GM23338 (cell line): Measurements from ENCODE around the gene DTX4. TPM values are rescaled to one million over a fixed set of nuclear protein-coding genes. Genes with fewer than 3 reads are reported as not detected.

ENCODE experiments used
- ATAC-seq: fragments of 200-7000 bp; cut with Tn5 transposase; 3 replicates; pipeline ENCODE4 v1.9.1; 2020
- DNase-seq: peaks from one replicate; pipeline ENCODE4 v3.0.0-alpha.2; 2015; ENCODE audit warnings: low spot score
- H2AFZ ChIP-seq: fragments of 200-600 bp; sonication (generic); 2 replicates; pipeline ENCODE4 v1.8.0; 2016; ENCODE audit warnings: antibody characterized with exemption, mild to moderate bottlenecking, moderate library complexity
- H3F3A ChIP-seq: fragments of 200-600 bp; sonication (generic); replicated peaks from 2 replicates; pipeline ENCODE4 v1.8.0; 2017; ENCODE audit warnings: antibody characterized with exemption, mixed run types, low read depth
- H3K27ac ChIP-seq: fragments of 200-600 bp; sonication (generic); 2 replicates; pipeline ENCODE4 v1.6.1; 2016; ENCODE audit warnings: low read depth
- H3K27me3 ChIP-seq: fragments of 200-600 bp; sonication (generic); 2 replicates; pipeline ENCODE4 v1.8.0; 2016; ENCODE audit warnings: mild to moderate bottlenecking, mixed run types, moderate library complexity; ENCODE audit not compliant: insufficient read depth
- H3K36me3 ChIP-seq: fragments of 200-600 bp; sonication (generic); 2 replicates; pipeline ENCODE4 v1.8.0; 2016; ENCODE audit warnings: mild to moderate bottlenecking; ENCODE audit not compliant: insufficient read depth
- H3K4me1 ChIP-seq: fragments of 200-600 bp; sonication (generic); 2 replicates; pipeline ENCODE4 v1.8.0; 2016; ENCODE audit warnings: mild to moderate bottlenecking, moderate library complexity; ENCODE audit not compliant: insufficient read depth
- H3K4me2 ChIP-seq: fragments of 200-600 bp; sonication (generic); 2 replicates; pipeline ENCODE4 v1.7.1; 2017; ENCODE audit warnings: mixed run types
- H3K4me3 ChIP-seq: fragments of 200-600 bp; sonication (generic); 2 replicates; pipeline ENCODE4 v1.6.1; 2016; ENCODE audit warnings: mixed run types
- H3K79me2 ChIP-seq: fragments of 200-600 bp; sonication (generic); replicated peaks from 2 replicates; pipeline ENCODE4 v1.8.0; 2017; ENCODE audit warnings: mild to moderate bottlenecking; ENCODE audit not compliant: insufficient read depth
- H3K9me2 ChIP-seq: fragments of 200-600 bp; sonication (generic); 2 replicates; pipeline ENCODE4 v1.8.0; 2017; ENCODE audit not compliant: insufficient read depth
- H4K20me1 ChIP-seq: fragments of 200-600 bp; sonication (generic); replicated peaks from 2 replicates; pipeline ENCODE4 v1.8.0; 2017; ENCODE audit warnings: mild to moderate bottlenecking; ENCODE audit not compliant: insufficient read depth
- H3K27ac Mint-ChIP-seq: 2 replicates; pipeline ENCODE4 v1.8.0; 2020; ENCODE audit warnings: inconsistent platforms, mild to moderate bottlenecking, moderate library complexity, mixed read lengths
- H3K27me3 Mint-ChIP-seq: 3 replicates; pipeline ENCODE4 v1.8.0; 2022; ENCODE audit warnings: low read depth, mild to moderate bottlenecking, moderate library complexity, mixed read lengths, inconsistent platforms; ENCODE audit not compliant: insufficient read depth, poor library complexity
- H3K36me3 Mint-ChIP-seq: 3 replicates; pipeline ENCODE4 v1.8.0; 2021; ENCODE audit warnings: low read depth, mild to moderate bottlenecking, inconsistent platforms, moderate library complexity, mixed read lengths
- H3K4me1 Mint-ChIP-seq: 3 replicates; pipeline ENCODE4 v1.8.0; 2020; ENCODE audit warnings: mild to moderate bottlenecking, inconsistent platforms, mixed read lengths
- H3K4me3 Mint-ChIP-seq: 3 replicates; pipeline ENCODE4 v1.8.0; 2021; ENCODE audit warnings: moderate library complexity, mild to moderate bottlenecking, inconsistent platforms, mixed read lengths
- H3K9me3 Mint-ChIP-seq: 3 replicates; pipeline ENCODE4 v1.8.0; 2020; ENCODE audit warnings: moderate library complexity, mild to moderate bottlenecking, inconsistent platforms, mixed read lengths
- CREB1 ChIP-seq: fragments of 250-450 bp; sonication (Bioruptor Pico); IDR thresholded peaks from 2 replicates; pipeline ENCODE4 v1.5.0; 2020; ENCODE audit warnings: low read depth, mild to moderate bottlenecking, moderate library complexity
- EZH2 ChIP-seq: fragments of 200-600 bp; sonication (generic); IDR thresholded peaks from one replicate; pipeline ENCODE4 v1.8.0; 2017; ENCODE audit warnings: antibody characterized with exemption, mild to moderate bottlenecking, low read depth; ENCODE audit not compliant: unreplicated experiment
- EZH2phosphoT487 ChIP-seq: fragments of 200-600 bp; sonication (generic); IDR thresholded peaks from one replicate; pipeline ENCODE4 v1.8.1; 2018; ENCODE audit warnings: antibody characterized with exemption; ENCODE audit not compliant: unreplicated experiment
- NANOG ChIP-seq: IDR thresholded peaks from 2 replicates; pipeline ENCODE4 v1.6.1; 2016; ENCODE audit warnings: antibody characterized with exemption, borderline replicate concordance
- POLR2AphosphoS5 ChIP-seq: IDR thresholded peaks from 2 replicates; pipeline ENCODE4 v1.6.1; 2016; ENCODE audit warnings: antibody characterized with exemption, low read depth
- ZNF331 ChIP-seq: fragments of 250-450 bp; sonication (Bioruptor Pico); IDR thresholded peaks from 2 replicates; pipeline ENCODE4 v1.5.0; 2020; ENCODE audit warnings: low read depth, mild to moderate bottlenecking, moderate library complexity
- polyA plus RNA-seq: library from polyadenylated mRNA; unstranded; fragments of >200 nt; fragmentation: Nextera tagmentation; extraction: Ambion mirVana; gene quantifications from 2 replicates; pipeline ENCODE4 v1.2.1, GENCODE V29; 2016
- total RNA-seq: library from RNA; depleted of rRNA; stranded (reverse); fragments of >200 nt; shearing (Covaris generic); gene quantifications from 2 replicates; pipeline ENCODE4 v1.2.3, GENCODE V29; 2014
- TF ChIP-seq, protein P1 (sequence below), 2 experiments: fragments of 200-600 bp in 1 of 2; sonication (generic) in 1 of 2; conservative IDR thresholded peaks; 2 replicates each; pipeline versions ENCODE4 v1.5.1 to v1.6.1; 2016 to 2017; ENCODE audit warnings: antibody characterized with exemption in 2 of 2, low read depth in 2 of 2, mild to moderate bottlenecking in 2 of 2, moderate library complexity in 1 of 2
- TF ChIP-seq, protein P2 (sequence below): IDR thresholded peaks from one replicate; pipeline ENCODE4 v1.6.1; 2018; ENCODE audit warnings: antibody characterized with exemption; ENCODE audit not compliant: unreplicated experiment
- TF ChIP-seq, protein P3 (sequence below): IDR thresholded peaks from 2 replicates; pipeline ENCODE4 v1.6.1; 2016; ENCODE audit warnings: antibody characterized with exemption

DTX4 gene
- total and polyA plus RNA-seq, 2 experiments from 2014 or later: 4.2 to 14.7 TPM

DNA sequence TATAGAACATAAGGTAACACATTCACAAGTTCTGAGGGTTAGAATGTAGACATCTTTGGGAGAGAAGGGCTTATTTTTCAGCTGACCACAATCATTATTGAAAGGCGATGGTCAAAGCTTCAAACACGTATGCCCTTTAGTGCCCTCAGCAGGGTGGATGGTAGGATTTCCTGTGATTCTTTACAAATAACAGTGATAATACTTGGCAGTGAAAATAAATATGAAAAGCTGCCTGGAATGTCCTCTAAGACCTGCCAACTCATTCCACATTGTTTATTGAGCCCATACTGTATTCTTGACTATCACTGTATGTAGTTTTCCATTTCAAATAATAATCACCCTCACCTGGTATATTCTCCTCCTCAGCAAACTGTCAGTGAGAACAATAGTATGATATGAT lies 54.5 kb downstream of the DTX4 start (continued):
- TF ChIP-seq, protein P1, sequence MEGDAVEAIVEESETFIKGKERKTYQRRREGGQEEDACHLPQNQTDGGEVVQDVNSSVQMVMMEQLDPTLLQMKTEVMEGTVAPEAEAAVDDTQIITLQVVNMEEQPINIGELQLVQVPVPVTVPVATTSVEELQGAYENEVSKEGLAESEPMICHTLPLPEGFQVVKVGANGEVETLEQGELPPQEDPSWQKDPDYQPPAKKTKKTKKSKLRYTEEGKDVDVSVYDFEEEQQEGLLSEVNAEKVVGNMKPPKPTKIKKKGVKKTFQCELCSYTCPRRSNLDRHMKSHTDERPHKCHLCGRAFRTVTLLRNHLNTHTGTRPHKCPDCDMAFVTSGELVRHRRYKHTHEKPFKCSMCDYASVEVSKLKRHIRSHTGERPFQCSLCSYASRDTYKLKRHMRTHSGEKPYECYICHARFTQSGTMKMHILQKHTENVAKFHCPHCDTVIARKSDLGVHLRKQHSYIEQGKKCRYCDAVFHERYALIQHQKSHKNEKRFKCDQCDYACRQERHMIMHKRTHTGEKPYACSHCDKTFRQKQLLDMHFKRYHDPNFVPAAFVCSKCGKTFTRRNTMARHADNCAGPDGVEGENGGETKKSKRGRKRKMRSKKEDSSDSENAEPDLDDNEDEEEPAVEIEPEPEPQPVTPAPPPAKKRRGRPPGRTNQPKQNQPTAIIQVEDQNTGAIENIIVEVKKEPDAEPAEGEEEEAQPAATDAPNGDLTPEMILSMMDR (conservative IDR thresholded peaks at IDR 0.05; ENCODE audit: low read depth in 2 of 2): no peak
- TF ChIP-seq ZNF331 (CRISPR knock-in tag) (no peak), EZH2 (no peak), NANOG (no peak), POLR2AphosphoS5 (no peak), EZH2phosphoT487 (no peak)
- TF ChIP-seq, protein P2, sequence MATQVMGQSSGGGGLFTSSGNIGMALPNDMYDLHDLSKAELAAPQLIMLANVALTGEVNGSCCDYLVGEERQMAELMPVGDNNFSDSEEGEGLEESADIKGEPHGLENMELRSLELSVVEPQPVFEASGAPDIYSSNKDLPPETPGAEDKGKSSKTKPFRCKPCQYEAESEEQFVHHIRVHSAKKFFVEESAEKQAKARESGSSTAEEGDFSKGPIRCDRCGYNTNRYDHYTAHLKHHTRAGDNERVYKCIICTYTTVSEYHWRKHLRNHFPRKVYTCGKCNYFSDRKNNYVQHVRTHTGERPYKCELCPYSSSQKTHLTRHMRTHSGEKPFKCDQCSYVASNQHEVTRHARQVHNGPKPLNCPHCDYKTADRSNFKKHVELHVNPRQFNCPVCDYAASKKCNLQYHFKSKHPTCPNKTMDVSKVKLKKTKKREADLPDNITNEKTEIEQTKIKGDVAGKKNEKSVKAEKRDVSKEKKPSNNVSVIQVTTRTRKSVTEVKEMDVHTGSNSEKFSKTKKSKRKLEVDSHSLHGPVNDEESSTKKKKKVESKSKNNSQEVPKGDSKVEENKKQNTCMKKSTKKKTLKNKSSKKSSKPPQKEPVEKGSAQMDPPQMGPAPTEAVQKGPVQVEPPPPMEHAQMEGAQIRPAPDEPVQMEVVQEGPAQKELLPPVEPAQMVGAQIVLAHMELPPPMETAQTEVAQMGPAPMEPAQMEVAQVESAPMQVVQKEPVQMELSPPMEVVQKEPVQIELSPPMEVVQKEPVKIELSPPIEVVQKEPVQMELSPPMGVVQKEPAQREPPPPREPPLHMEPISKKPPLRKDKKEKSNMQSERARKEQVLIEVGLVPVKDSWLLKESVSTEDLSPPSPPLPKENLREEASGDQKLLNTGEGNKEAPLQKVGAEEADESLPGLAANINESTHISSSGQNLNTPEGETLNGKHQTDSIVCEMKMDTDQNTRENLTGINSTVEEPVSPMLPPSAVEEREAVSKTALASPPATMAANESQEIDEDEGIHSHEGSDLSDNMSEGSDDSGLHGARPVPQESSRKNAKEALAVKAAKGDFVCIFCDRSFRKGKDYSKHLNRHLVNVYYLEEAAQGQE: no peak
- TF ChIP-seq, protein P3, sequence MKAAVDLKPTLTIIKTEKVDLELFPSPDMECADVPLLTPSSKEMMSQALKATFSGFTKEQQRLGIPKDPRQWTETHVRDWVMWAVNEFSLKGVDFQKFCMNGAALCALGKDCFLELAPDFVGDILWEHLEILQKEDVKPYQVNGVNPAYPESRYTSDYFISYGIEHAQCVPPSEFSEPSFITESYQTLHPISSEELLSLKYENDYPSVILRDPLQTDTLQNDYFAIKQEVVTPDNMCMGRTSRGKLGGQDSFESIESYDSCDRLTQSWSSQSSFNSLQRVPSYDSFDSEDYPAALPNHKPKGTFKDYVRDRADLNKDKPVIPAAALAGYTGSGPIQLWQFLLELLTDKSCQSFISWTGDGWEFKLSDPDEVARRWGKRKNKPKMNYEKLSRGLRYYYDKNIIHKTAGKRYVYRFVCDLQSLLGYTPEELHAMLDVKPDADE: no peak

DNA sequence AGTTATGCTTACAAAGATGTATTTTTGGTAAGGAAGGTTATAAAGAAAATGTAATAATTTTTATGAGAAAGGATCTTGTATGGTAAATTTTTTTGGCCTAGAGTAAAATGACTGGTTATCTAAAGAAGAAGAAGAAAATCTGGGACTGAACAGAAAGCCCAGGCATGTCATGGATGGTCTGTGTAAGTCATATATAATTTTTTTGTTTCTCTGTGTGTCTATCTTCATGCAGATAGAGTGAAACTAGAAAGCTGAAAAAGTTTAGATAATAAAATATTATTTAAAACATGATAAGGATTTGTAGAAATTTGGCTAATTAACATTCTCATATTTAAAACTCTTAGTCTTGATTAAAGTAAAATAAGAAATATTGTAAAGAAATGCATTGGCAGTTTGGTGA lies 68.4 kb downstream of the DTX4 start:
- Mint-ChIP-seq H3K9me3 (peaks cover 68% of the 10 kb centered on the region), H3K4me3 (no peak overlapping the region), H3K27ac (no peak overlapping the region), H3K36me3 (peaks cover 23% of the 10 kb centered on the region; the same call in 2 of the 3 replicates), H3K4me1 (no peaks in the 10 kb centered on the region), H3K27me3 (no peaks in the 10 kb centered on the region)
- Histone ChIP-seq H3K9me2 (no peaks in the 10 kb centered on the region; the same call in 1 of the 2 replicates), H3K4me3 (no peak overlapping the region), H3K27ac (no peak overlapping the region), H3K4me1 (no peaks in the 10 kb centered on the region), H3K4me2 (no peak overlapping the region), H4K20me1 (no peaks in the 10 kb centered on the region), H3K27me3 (no peaks in the 10 kb centered on the region), H3K79me2 (no peaks in the 10 kb centered on the region), H3K36me3 (peaks cover 23% of the 10 kb centered on the region; the same call in 1 of the 2 replicates), H2AFZ (no peak overlapping the region), H3F3A (no peaks in the 10 kb centered on the region)
- no peak for ATAC-seq
- no peak for DNase-seq
- TF ChIP-seq, protein P2: no peak
- TF ChIP-seq CREB1 (no peak), EZH2 (no peak)
